ENCODE measurements around the gene FAM174C.
"Not testable (repeated sequence)": the region's sequence is repeated elsewhere in the genome, so short reads cannot be mapped to it uniquely, and the experiment has no call there.

Gene FAM174C

DNA sequence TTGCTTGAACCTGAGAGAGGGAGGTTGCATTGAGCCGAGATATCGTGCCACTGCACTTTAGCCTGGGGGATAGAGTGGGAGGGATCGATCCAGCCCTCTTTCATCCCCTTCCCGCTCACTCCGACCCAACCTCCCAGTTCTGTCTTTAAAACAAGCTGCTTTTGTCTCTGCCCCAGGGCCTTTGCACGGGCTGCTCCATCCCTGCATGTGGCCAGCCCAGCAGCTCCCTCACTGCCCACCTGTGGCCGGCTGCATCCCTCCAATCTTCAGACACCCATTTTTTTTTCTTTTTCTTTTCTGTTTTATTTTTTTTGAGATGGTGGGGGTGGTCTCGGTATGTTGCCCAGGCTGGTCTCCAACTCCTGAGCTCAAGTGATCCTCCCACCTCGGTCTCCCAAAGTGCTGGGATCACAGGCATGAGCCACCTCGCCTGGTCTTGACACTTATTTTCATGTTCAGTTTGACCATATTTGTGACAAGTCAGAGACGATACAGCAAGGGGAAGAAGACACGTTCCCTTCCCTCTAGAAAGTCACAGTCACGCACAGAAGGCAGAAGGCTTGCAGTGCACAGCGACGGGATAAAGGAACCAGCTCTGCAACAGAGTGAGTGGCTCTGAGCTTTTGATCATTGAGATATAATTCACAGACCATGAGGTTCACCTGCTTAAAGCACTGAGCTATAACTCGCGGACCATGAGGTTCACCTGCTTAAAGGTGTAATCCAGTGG lies 42.1 kb downstream of the FAM174C start:
- no peak for DNase-seq (ENCODE audit: low read depth in 3 of 3, low spot score in 1 of 3)

GRCh38 chr19:1318678-1319471 lies 43.5 kb downstream of the FAM174C start:
- no peak for DNase-seq (ENCODE audit: low read depth in 3 of 3, low spot score in 1 of 3)

- DNase-seq (ENCODE audit: low read depth in 3 of 3, low spot score in 1 of 3) = not testable (repeated sequence)
These were observed 44.9 kb downstream of the FAM174C start for GRCh38 chr19:1320282-1320650.

GRCh38 chr19:1321539-1321938 lies 46.2 kb downstream of the FAM174C start:
- DNase-seq (ENCODE audit: low read depth in 3 of 3, low spot score in 1 of 3) = no peak

DNA sequence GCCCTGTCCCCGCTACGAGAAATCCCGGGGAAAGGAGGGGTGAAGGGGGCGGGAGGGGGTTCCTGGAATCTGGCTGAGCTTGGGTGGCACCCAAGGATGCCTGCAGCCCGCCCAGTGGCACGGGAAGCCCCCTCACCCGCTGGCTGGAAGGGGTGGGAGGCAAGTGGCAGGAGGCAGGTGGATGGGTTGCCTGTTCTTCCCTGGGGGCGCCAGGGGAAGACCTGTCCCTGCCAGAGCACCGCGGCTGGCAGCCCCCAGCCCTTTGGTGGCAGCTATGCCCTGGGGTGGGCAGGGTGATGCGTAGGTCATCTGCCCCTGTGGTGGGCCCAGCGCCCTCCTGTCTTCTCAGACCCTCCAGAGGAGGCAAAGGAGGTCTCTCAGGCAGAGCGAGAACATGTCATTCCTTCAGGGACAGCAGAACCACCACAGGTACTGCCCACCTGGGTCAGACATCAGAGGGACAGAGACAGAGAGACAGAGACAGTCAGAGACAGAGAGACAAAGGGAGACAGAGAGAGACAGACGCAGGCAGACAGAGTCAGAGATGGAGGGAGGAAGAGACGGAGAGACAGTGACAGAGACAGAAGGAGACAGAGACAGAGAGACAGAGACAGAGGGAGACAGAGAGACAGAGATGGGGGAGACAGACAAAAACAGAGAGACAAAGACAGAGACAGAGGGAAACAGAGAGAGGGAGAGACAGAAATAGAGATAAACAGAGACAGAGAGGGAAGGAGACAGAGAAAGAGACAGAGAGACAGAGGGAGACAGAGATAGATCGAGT lies 47.1 kb downstream of the FAM174C start:
- DNase-seq (ENCODE audit: low read depth in 3 of 3, low spot score in 1 of 3) = no peak

GRCh38 chr19:1324249-1324805 lies 49.0 kb downstream of the FAM174C start:
- DNase-seq (ENCODE audit: low read depth in 3 of 3, low spot score in 1 of 3) = no peak

DNA sequence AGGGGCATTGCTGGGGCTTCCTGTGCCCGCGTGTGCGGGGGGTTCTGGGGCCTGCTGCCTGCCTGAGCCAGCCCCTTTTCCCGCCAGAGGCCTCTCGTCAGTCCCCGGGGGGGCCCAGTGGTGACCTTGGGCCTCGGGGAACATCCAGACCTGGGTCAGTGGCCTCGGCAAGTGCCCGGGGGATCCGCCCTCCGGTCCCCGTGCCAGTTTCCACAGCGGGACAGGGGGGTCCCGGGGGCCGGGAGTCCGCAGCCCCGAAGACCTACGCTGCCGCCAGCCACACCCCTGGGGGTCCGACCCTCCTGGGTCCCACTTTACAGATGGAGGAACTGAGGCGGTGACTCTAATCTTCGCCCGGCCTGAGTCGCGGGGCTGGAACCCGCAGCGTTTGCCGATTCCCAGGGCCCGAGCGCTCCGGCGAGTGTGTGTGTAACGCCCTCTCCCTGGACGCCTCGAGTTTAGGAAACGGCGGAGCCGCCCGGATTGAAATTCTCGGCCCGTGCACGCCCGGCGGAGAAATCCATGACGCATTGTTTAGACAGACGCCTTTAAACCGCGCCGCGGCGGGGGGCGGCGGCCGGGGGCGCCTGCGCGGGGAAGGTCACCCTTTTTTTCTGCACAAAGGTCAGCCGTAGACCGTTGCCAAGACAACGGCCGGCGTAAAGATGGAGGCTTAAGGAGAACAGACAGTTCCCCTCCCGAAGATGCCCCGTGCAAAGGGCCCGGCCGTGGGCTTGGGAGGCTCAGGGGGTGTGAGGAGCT lies 49.7 kb downstream of the FAM174C start:
- no peak for DNase-seq (ENCODE audit: low read depth in 3 of 3, low spot score in 1 of 3)

DNA sequence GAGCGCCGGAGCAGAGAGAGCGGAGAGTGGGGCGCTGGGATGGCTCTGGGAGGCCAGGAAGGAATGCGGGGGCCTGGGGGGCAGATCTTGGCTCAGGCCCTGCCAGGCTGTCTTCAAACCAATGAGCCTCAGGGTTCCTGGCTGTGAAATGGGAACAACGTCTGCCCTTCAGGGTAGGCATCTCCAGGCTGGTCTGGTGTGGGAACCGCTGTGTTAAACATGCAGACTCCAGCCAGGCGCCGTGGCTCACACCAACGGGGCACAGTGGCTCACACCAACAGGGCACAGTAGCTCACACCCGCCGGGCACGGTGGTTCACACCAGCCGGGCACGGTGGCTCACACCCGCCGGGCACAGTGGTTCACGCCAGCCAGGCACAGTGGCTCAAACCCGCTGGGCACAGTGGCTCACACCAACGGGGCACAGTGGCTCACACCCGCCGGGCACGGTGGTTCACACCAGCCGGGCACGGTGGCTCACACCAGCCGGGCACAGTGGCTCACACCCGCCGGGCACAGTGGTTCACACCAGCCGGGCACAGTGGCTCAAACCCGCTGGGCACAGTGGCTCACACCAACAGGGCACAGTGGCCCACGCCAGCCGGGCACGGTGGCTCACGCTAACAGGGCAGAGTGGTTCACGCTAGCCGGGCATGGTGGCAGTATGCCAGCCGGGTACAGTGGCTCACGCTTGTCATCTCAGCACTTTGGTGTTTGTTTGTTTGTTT lies 50.4 kb downstream of the FAM174C start:
- no peak for DNase-seq (ENCODE audit: low read depth in 3 of 3, low spot score in 1 of 3)

GRCh38 chr19:1327125-1327524 lies 51.8 kb downstream of the FAM174C start:
- no peak for DNase-seq (ENCODE audit: low read depth in 3 of 3, low spot score in 1 of 3)
